Inferior parietal cortex (tissue), 1 donor: ENCODE results near the gene COL25A1.
"Not testable (repeated sequence)": the region's sequence is repeated elsewhere in the genome, so short reads cannot be mapped to it uniquely, and the experiment has no call there.

Experiments
- DNase-seq: peaks from one replicate; pipeline ENCODE4 v3.0.0-alpha.2; 2016; ENCODE audit errors: extremely low spot score

Gene COL25A1

DNA sequence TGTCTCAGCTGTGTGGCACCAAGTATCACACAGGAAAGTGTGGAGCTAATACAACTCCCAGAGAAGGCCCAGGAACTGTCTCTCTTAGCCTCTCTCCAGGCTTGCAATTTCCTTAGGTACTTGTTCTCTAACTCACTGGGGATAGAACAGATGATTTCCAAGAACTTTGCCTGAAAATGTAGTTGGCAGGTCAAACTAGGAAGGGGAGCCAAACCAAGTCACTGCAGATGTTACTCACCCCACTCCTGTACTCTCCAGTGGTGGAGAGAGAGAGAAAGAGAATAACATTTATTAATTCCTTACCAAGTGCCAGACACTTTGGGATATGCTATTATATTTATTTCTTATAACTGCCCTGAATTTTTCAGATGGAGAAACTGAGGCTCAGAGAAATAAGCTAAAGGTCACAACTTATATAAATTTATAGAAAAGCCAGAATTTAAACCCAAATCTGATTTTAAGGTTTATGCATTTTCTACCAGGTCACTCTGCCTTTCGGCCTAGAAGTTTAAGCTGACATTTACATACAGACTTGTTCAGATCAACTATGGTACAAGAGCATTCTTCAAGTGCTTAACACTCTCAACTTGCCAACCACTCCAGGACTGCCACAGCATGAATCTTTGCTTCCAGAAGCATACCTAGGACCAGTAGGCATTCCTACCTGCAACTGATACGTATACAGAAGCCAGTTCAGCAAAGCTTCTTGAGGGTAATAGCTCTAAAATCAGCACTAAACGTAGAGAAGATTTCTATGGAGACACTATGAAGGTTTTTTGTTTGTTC lies 291.0 kb downstream of the COL25A1 start:
- DNase-seq = no peak

GRCh38 chr4:109010521-109010920 lies 291.9 kb downstream of the COL25A1 start:
- no peak for DNase-seq

DNA sequence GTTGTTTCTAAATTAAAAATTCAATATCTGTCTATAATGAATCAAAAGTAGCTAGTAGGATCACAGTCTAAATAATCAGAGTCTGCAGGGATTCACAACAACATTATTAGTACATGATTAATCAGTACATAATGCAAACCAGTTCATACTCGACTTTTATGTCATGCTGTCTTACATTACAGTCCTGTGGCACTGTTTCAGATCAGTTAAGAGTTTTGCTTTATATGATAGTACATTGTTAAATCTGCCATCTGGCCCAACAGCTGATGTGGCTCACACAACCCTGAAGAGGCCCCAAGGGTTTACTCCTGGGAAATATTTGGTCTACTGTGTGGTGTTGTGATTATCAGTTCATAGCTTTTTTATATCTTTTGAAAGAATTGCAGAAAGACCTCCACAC lies 292.5 kb downstream of the COL25A1 start:
- no peak for DNase-seq

GRCh38 chr4:109007976-109008375 lies 294.5 kb downstream of the COL25A1 start:
- no peak for DNase-seq

GRCh38 chr4:109005523-109005922 lies 296.9 kb downstream of the COL25A1 start:
- no peak for DNase-seq

DNA sequence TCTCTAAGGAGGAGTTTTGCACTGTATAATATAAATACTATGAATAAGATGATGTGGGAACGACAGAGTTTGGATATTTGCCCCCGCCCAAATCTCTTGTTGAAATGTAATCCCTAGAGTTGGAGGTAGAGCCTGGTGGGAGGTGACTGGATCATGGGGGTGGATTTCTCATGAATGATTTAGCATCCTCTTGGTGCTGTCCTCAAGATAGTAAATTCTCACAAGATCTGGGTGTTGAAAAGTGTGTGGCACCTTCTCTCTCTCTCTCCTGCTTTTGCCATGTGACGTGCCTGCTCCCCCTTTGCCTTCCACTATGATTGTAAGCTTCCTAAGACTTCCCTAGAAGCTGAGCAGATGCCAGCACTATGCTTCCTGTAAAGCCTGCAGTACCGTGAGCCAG lies 298.0 kb downstream of the COL25A1 start:
- DNase-seq = no peak

- no peak for DNase-seq
These were observed 298.5 kb downstream of the COL25A1 start for GRCh38 chr4:109003964-109004363.

GRCh38 chr4:108991551-108992328 lies 310.7 kb downstream of the COL25A1 start:
- no peak for DNase-seq

DNA sequence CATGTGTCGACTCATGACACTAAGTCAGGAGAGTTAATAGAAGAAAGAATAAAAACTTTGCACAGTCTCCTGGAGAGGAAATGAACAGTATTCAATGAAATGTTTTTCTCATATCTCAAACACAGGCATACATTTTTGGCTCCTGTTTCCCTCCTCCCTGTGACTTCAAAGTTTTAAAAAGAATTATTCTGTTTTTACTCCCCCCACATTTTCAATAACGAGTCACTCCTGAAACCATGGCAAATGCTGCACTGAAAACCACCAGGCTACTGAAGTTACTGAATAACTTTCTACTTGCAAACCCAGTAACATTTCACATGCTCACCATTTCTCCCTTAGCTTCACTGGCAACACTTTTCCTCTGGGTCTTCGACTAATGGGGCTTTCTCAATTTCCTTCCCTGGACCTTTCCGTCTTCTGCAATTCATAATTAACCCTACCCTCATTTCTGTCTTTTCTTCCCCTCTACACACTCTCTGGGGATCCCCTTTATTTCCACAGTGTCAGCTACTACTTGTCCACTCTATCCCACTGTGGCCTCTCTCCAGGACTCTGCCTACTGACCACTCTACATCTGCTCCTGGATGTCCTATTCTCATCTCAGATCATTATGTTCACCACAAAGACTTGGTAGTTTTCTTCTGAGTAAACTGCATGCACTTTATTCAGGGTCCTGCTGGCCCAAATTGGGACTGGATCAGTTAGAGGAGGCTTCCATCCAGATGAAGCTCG lies 313.8 kb downstream of the COL25A1 start:
- DNase-seq = no peak

GRCh38 chr4:108984495-108984894 lies 318.0 kb downstream of the COL25A1 start:
- DNase-seq = not testable (repeated sequence)

DNA sequence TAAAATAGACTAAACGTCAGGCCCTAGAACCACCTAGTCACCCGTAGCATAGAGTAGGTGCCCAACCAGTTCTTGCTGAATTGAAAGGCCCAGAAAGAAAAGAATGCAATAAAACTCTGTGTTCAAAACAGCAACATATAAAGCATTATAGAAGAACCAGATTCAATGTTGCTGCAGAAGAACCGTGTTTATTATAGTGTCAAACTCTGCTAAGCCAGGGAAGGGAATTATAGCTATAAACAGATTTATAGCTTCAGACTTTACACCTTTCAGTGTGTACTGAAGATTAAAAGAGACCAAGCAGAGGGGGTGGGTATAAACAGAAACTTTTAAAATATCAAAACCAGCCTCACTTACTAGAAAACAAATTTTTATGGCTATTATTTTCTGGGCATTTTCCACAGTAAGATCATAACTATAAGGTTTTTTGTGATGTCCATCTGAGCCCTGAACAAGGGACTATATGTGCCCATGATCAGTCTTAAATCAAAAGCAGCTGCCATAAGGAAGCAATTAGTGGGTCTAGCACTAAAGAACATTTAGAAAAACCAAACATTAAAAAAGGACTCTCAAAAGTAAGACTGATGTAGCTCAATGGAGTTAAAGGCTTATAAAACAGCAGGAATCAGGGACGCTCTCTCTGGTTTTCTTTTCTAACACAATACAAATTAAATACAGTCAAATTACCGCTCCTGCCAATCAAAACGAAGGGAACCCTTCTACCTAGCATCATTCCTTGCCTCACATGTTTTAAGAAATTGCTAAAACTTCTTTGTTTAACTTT lies 319.9 kb downstream of the COL25A1 start:
- DNase-seq = no peak

GRCh38 chr4:108980455-108981239 lies 321.8 kb downstream of the COL25A1 start:
- no peak for DNase-seq

DNA sequence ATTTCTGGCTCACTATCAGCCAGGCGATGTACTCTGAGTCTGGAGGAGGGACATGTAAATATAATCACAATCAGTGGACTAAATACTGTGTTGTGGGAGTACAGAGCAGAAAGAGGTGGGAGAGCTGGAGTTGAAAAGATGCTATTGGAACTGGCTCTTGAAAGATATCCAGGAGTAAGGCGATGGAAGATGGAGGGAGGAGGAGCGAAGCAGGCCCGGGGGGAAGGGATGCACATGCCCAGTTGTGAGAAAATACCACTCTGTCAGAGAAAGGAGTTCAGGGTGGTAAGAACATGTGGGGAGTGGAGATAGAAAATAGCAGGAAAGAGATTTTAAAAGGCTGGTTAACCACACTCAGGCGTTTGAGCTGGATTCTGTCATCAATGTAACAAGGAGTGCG lies 322.7 kb downstream of the COL25A1 start:
- DNase-seq = no peak

- no peak for DNase-seq
These were observed 324.4 kb downstream of the COL25A1 start for GRCh38 chr4:108978066-108978465.

DNA sequence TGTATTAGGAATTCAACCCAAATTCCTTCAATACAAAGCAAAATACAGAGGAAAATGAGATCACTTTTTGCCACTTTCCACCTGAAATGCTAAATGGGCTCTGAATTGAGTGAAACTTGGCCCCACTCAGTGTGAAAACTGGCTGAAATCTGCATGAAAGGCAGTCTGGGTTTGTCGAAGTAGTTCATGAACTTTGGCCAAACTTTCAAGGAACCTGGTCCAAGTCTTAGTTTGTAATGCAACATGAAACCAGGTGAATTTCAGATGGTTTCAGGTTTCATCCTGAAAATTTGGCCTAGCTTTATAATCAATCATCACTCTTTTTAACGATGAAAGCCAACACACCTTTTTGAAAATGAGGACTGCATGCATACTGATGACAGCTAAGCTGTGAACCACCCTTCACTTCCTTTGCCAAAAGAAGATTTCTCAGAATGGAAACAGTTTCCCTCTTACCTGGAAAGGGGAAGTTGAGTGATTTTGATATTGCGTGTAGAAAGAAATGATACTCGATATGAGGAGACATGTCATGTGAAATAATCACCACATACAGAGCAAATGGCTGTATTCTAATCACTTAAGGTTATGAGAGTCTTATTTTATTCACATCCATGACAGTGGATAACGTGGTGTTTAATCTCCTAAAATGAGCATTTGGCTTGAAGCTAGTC lies 329.7 kb downstream of the COL25A1 start:
- DNase-seq = no peak

GRCh38 chr4:108971473-108971872 lies 331.0 kb downstream of the COL25A1 start:
- DNase-seq = no peak

DNA sequence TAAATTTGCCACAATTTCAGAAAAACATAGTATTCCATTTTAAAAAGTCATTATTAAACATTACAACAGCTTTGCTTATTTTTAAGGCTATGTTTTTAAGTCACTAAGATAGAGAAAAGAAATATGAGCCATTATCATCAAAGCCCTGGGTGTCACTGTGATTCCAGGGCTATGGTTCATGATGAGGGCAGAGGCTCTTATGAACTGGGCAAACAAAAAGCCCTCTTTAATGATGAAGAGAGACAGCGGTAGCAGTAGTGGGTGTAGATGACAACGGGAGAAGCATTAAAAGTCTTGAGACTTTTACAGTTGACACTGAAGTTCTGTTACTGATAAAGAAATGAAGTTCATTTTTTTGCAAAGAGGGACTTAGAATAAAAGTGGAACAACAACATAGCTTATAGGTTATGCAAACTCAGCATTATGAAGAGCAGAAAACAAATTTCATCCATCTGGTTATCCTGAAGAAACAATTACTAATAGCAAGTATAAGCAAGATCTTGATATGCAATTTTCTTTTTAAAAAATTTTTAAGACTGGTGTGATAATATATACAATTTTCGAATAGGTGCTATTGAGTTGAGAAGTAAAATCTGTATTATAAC lies 336.9 kb downstream of the COL25A1 start:
- no peak for DNase-seq

DNA sequence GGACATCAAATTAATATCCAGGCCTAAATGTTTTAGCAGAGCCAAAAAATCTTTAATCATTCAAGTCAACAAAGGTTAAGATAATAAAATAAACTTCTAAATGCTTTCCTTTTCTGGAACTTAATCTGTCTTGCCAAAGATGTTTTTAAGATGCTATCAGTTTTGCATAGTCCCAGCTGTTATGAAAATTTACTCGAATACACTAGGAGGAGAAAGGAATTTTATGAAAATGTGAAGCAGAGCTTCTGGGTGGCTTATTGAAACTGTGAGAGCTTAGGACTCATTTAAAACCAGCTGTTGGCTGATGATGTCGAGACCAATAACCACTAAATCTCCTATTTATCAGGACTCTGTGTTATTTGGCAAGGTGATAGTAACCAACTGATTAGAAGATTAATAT lies 337.4 kb downstream of the COL25A1 start:
- DNase-seq = no peak

GRCh38 chr4:108963910-108964309 lies 338.5 kb downstream of the COL25A1 start:
- no peak for DNase-seq

DNA sequence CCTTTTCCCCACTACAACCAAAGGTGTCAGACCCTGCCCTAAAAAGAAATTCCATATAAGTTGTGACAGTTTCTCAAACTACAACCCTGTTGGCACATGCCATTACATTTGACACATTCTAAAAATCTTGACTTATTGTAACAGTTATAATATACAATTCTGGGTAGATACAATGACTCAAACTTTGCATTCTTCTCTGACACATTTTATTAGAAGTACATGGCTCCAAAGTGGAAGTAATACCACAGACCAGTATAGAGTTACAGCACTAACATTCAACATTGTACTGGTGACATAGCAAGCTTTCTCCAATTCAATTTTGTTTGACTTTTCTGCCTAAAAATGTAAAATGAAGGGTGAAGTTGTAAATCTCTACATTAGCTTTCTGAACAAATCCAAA lies 343.0 kb downstream of the COL25A1 start:
- DNase-seq = no peak
